K562 (cell line): ENCODE results near the gene INHBC. TPM values are rescaled to one million over a fixed set of nuclear protein-coding genes. Genes with fewer than 3 reads are reported as not detected.

ENCODE experiments used
- ATAC-seq: fragments of 200-7000 bp; cut with Tn5 transposase; 3 replicates; pipeline ENCODE4 v1.9.1; 2020; ENCODE audit warnings: moderate library complexity
- BruUV-seq: library from RNA; stranded (reverse); fragments of 400-500 nt; replicated peaks from 2 replicates; lab custom pipeline; 2021; lab: Mats Ljungman, UMichigan
- CTCF ChIA-PET: fragments of 300-600 bp; formaldehyde crosslinking; extraction: SDS; loops from one replicate; lab custom pipeline; 2021; ENCODE audit warnings: low intra/inter-chr PET ratio; lab: Yijun Ruan, JAX
- POLR2A ChIA-PET: fragments of 300-600, 350-650 bp; sonication (Branson Sonifier 250); formaldehyde crosslinking; extraction: SDS; loops from one replicate; lab custom pipeline; 2021; ENCODE audit warnings: antibody characterized with exemption, inconsistent platforms; lab: Yijun Ruan, JAX
- DNase-seq, 4 experiments: peaks; one replicate each; pipeline versions ENCODE4 v3.0.0 to v3.0.0-alpha.2; 2011 to 2018; ENCODE audit warnings: low spot score in 3 of 4, mixed read lengths in 3 of 4; ENCODE audit errors: extremely low read depth in 1 of 4
- FAIRE-seq: peaks from 2 replicates; lab custom pipeline; 2011; peaks lifted over from hg19 to GRCh38; lab: Jason Lieb, UNC
- H2AFZ ChIP-seq: 2 replicates; pipeline ENCODE4 v1.6.0; 2011; ENCODE audit warnings: low read depth, low read length, control low read depth, inconsistent platforms
- H3K27ac ChIP-seq: fragments of 200-600 bp; 3 replicates; pipeline ENCODE4 v1.8.0; 2011; ENCODE audit warnings: low read depth, mild to moderate bottlenecking, control low read depth, inconsistent platforms, low read length, moderate library complexity, mixed read lengths; ENCODE audit errors: extremely low read depth
- H3K27me3 ChIP-seq, 2 experiments: fragments of 300-600 bp in 1 of 2; 2 replicates in 1 of 2; 3 replicates in 1 of 2; pipeline versions ENCODE4 v1.6.0 to v1.8.0; 2011; ENCODE audit warnings: inconsistent platforms in 2 of 2, low read length in 2 of 2, mild to moderate bottlenecking in 1 of 2, mixed read lengths in 1 of 2, moderate library complexity in 1 of 2; ENCODE audit not compliant: control insufficient read depth in 2 of 2, insufficient read depth in 2 of 2
- H3K36me3 ChIP-seq: fragments of 300-600 bp; 3 replicates; pipeline ENCODE4 v1.8.0; 2011; ENCODE audit warnings: mild to moderate bottlenecking, low read length, inconsistent platforms; ENCODE audit not compliant: control insufficient read depth, insufficient read depth
- H3K4me1 ChIP-seq, 2 experiments: fragments of 200-600 bp in 1 of 2; replicated peaks in 1 of 2; 2 replicates in 1 of 2; 3 replicates in 1 of 2; pipeline versions ENCODE4 v1.5.1 to v1.8.0; 2011; ENCODE audit warnings: inconsistent platforms in 2 of 2, low read length in 2 of 2, mild to moderate bottlenecking in 1 of 2, mixed read lengths in 1 of 2, moderate library complexity in 1 of 2; ENCODE audit not compliant: control insufficient read depth in 2 of 2, insufficient read depth in 2 of 2
- H3K4me2 ChIP-seq: 2 replicates; pipeline ENCODE4 v1.6.1; 2011; ENCODE audit warnings: low read length, control low read depth, inconsistent platforms, mixed read lengths; ENCODE audit not compliant: insufficient read depth
- H3K4me3 ChIP-seq: fragments of 200-600 bp; sonication (generic), shearing (Covaris generic); 2 replicates; pipeline ENCODE4 v1.5.1; 2016; ENCODE audit warnings: control low read depth, inconsistent platforms
- H3K79me2 ChIP-seq: fragments of 200-600 bp; 3 replicates; pipeline ENCODE4 v1.8.0; 2011; ENCODE audit warnings: low read length, inconsistent platforms; ENCODE audit not compliant: control insufficient read depth, insufficient read depth
- H3K9ac ChIP-seq, 2 experiments: 2 replicates each; pipeline versions ENCODE4 v1.6.0 to v1.6.1; 2011; ENCODE audit warnings: low read depth in 2 of 2, low read length in 2 of 2, control low read depth in 1 of 2, inconsistent platforms in 1 of 2, mild to moderate bottlenecking in 1 of 2, mixed read lengths in 1 of 2; ENCODE audit not compliant: insufficient read depth in 1 of 2
- H3K9me1 ChIP-seq: one replicate; pipeline ENCODE4 v1.6.0; 2011; ENCODE audit warnings: inconsistent platforms, mild to moderate bottlenecking, low read length, moderate library complexity; ENCODE audit not compliant: control insufficient read depth, insufficient read depth
- H3K9me3 ChIP-seq: replicated peaks from 2 replicates; pipeline ENCODE4 v1.5.1; 2011; ENCODE audit warnings: low read depth, low read length, inconsistent platforms; ENCODE audit not compliant: control insufficient read depth, insufficient read depth
- H4K20me1 ChIP-seq: replicated peaks from 2 replicates; pipeline ENCODE4 v1.6.1; 2011; ENCODE audit warnings: low read length, inconsistent platforms, mixed read lengths; ENCODE audit not compliant: control insufficient read depth, insufficient read depth
- CBFA2T2 ChIP-seq: fragments of 450-650 bp; conservative IDR thresholded peaks from 2 replicates; pipeline ENCODE4 v1.6.1; 2017; ENCODE audit warnings: mild to moderate bottlenecking
- FUS ChIP-seq: fragments of 200-400 bp; formaldehyde crosslinking; optimal IDR thresholded peaks from 2 replicates; pipeline ENCODE3; 2017; ENCODE audit warnings: low read depth, low read length
- NR4A1 ChIP-seq, 2 experiments: fragments of 250-450 bp in 1 of 2; fragments of 450-650 bp in 1 of 2; sonication (Bioruptor Pico) in 1 of 2; IDR thresholded peaks; 2 replicates each; pipeline versions ENCODE4 v1.4.0 to v1.6.1; 2016 to 2020; ENCODE audit warnings: mild to moderate bottlenecking in 2 of 2, missing compliant biosample characterization in 1 of 2, missing genetic modification characterization in 1 of 2, moderate library complexity in 1 of 2
- SOX6 ChIP-seq: fragments of 450-650 bp; IDR thresholded peaks from 2 replicates; pipeline ENCODE4 v1.6.1; 2014; ENCODE audit warnings: mild to moderate bottlenecking
- SREBF1 ChIP-seq: fragments of 150-350 bp; IDR thresholded peaks from 2 replicates; pipeline ENCODE4 v1.6.1; 2014; ENCODE audit warnings: antibody characterized with exemption, low read depth, low read length, borderline replicate concordance
- TEAD2 ChIP-seq: fragments of 450-650 bp; IDR thresholded peaks from 2 replicates; pipeline ENCODE4 v1.6.1; 2016; ENCODE audit warnings: missing genetic modification characterization, control low read depth, missing compliant biosample characterization
- ZC3H11A ChIP-seq: IDR thresholded peaks from 2 replicates; pipeline ENCODE4 v1.6.1; 2012; ENCODE audit warnings: low read depth, low read length, improper control_type of control experiment
- ZNF561 ChIP-seq: fragments of 450-650 bp; formaldehyde crosslinking; conservative IDR thresholded peaks from 2 replicates; pipeline ENCODE4 v1.4.0; 2020; ENCODE audit warnings: mild to moderate bottlenecking, moderate library complexity
- WGBS: fragments of 100-300 bp; shearing (Covaris generic); methylation state at CpG from one replicate; pipeline ENCODE4 v1.1.6; 2016; ENCODE audit warnings: low coverage, mixed read lengths; ENCODE audit not compliant: insufficient coverage; ENCODE audit errors: missing lambda C conversion rate; 5-methylcytosine and 5-hydroxymethylcytosine counted together
- in situ Hi-C: fragments of 300-500 bp; cut with MboI; formaldehyde crosslinking; loops from 4 replicates; pipeline ENCODE4 v1.15.0; 2018; ENCODE audit warnings: inconsistent platforms, mixed read lengths
- intact Hi-C: fragments of 100-400 bp; cut with micrococcal nuclease; formaldehyde crosslinking; loops from 2 replicates; pipeline ENCODE4 v1.14.2; 2022
- polyA plus RNA-seq, 8 experiments: library from polyadenylated mRNA; depleted of rRNA in 4 of 8; stranded (reverse) in 5 of 8; unstranded in 3 of 8; fragments of >200 nt; fragmentation: Nextera tagmentation in 2 of 8; fragmentation: Illumina TruSeq in 1 of 8; extraction: Ambion mirVana in 2 of 8; extraction: Trizol in 1 of 8; gene quantifications; 2 replicates each; pipeline versions ENCODE4 v1.2.1 to v1.2.3, GENCODE V29; 2011 to 2014; ENCODE audit warnings: inconsistent platforms in 1 of 8, missing spikeins in 1 of 8
- total RNA-seq, 7 experiments: library from RNA; depleted of rRNA in 6 of 7; stranded (reverse); fragments of >200 nt in 6 of 7; fragmentation: Illumina TruSeq in 2 of 7; extraction: Trizol in 2 of 7; gene quantifications; 2 replicates each; pipeline versions ENCODE4 v1.2.1 to v1.2.3, GENCODE V29; 2011 to 2021; ENCODE audit warnings: low replicate concordance in 1 of 7
- TF ChIP-seq, protein P1 (sequence below): fragments of 450-650 bp; IDR thresholded peaks from 2 replicates; pipeline ENCODE4 v1.6.1; 2017; ENCODE audit warnings: antibody characterized with exemption, mild to moderate bottlenecking

The INHBC gene
- total and polyA plus RNA-seq, 9 of the 15 experiments (the other 6 are each of a cell fraction or from before 2014, with no cell fraction given): 0.07 to 0.24 (median 0.15) TPM; not detected in 4

DNA sequence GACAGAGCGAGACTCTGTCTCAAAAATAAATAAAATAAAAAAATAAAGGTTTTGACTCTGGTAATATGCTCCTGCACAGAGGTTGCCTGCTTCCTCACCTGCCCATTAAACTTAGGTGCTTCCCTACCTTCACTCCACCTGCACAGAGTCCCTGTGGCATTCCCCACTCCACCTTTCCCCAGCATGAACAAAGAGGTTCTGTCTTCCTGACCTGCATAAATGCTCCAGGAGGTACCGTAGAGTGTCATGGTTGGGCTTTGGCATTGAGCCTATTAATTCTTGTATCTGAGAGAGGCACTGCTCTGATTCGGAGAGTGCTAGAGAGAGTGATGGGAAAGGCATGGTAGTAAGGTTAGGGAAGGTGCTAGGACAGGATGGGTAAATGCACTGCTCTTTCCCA is 38.8 kb downstream of the INHBC start (continued):
- TF ChIP-seq TEAD2: no peak
- no peak for TF ChIP-seq FUS
- TF ChIP-seq NR4A1 (CRISPR knock-in tag; IDR thresholded peaks at IDR 0.05): no peak
- TF ChIP-seq NR4A1 (tag; IDR thresholded peaks at IDR 0.05): no peak
- TF ChIP-seq SREBF1: no peak

GRCh38 chr12:57473886-57474285 is 39.3 kb downstream of the INHBC start:
- no peaks in the 10 kb centered on the region for H3K9me1 ChIP-seq
- no peak for ATAC-seq
- no peaks in the 10 kb centered on the region for H3K79me2 ChIP-seq
- in situ Hi-C loops (no loop called here), intact Hi-C loops (no loop called here)
- H3K36me3 ChIP-seq: no peaks in the 10 kb centered on the region
- H4K20me1 ChIP-seq: no peaks in the 10 kb centered on the region
- peaks cover 6 to 26% of the 10 kb centered on the region in 2 experiments; a peak in 4 of 5 replicates for H3K27me3 ChIP-seq
- BruUV-seq: no TSS peak
- peaks cover 41 to 53% of the 10 kb centered on the region in 2 experiments for H3K4me1 ChIP-seq
- DNase-seq: no peak
- no peak overlapping the region for H3K4me2 ChIP-seq
- no peak overlapping the region for H3K9ac ChIP-seq
- H3K4me3 ChIP-seq: no peak overlapping the region
- ChIA-PET CTCF (no interaction called here), POLR2A (interaction anchor here (0.6 to 1.9 kb wide), 7 partner anchors 8 to 40 kb away, joined by 3 to 7 read pairs (median 4); partner anchors contain the start of gene INHBE)
- 35% methylated on average over 5 of the region's 5 CpGs for WGBS
- H3K9me3 ChIP-seq: no peaks in the 10 kb centered on the region
- TF ChIP-seq CBFA2T2: no peak
- TF ChIP-seq, protein P1, sequence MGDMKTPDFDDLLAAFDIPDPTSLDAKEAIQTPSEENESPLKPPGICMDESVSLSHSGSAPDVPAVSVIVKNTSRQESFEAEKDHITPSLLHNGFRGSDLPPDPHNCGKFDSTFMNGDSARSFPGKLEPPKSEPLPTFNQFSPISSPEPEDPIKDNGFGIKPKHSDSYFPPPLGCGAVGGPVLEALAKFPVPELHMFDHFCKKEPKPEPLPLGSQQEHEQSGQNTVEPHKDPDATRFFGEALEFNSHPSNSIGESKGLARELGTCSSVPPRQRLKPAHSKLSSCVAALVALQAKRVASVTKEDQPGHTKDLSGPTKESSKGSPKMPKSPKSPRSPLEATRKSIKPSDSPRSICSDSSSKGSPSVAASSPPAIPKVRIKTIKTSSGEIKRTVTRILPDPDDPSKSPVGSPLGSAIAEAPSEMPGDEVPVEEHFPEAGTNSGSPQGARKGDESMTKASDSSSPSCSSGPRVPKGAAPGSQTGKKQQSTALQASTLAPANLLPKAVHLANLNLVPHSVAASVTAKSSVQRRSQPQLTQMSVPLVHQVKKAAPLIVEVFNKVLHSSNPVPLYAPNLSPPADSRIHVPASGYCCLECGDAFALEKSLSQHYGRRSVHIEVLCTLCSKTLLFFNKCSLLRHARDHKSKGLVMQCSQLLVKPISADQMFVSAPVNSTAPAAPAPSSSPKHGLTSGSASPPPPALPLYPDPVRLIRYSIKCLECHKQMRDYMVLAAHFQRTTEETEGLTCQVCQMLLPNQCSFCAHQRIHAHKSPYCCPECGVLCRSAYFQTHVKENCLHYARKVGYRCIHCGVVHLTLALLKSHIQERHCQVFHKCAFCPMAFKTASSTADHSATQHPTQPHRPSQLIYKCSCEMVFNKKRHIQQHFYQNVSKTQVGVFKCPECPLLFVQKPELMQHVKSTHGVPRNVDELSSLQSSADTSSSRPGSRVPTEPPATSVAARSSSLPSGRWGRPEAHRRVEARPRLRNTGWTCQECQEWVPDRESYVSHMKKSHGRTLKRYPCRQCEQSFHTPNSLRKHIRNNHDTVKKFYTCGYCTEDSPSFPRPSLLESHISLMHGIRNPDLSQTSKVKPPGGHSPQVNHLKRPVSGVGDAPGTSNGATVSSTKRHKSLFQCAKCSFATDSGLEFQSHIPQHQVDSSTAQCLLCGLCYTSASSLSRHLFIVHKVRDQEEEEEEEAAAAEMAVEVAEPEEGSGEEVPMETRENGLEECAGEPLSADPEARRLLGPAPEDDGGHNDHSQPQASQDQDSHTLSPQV: no peak
- no peak for TF ChIP-seq ZNF561 (CRISPR knock-in tag)
- TF ChIP-seq SOX6: no peak
- no peak for TF ChIP-seq ZC3H11A
- no peak for FAIRE-seq
- H3K27ac ChIP-seq: no peak overlapping the region
- no peak overlapping the region for H2AFZ ChIP-seq
